AG20443 (cell line): ENCODE results near the gene SRGAP3.

Experiments used
- DNase-seq: peaks from one replicate; pipeline ENCODE4 v3.0.0; 2012; ENCODE audit warnings: low spot score, mixed read lengths

SRGAP3 gene

GRCh38 chr3:9173445-9173844 is 76.0 kb downstream of the SRGAP3 start:
- no peak for DNase-seq

GRCh38 chr3:9172851-9173321 is 76.6 kb downstream of the SRGAP3 start:
- DNase-seq, result peak; percentile 66

- DNase-seq, result no peak
Observed at GRCh38 chr3:9170851-9171160, 78.6 kb downstream of the SRGAP3 start.

GRCh38 chr3:9169956-9170850 is 79.2 kb downstream of the SRGAP3 start:
- no peak for DNase-seq

GRCh38 chr3:9169326-9169725 is 80.1 kb downstream of the SRGAP3 start:
- no peak for DNase-seq

GRCh38 chr3:9168241-9168741 is 81.2 kb downstream of the SRGAP3 start:
- DNase-seq, result no peak

GRCh38 chr3:9167222-9167621 is 82.2 kb downstream of the SRGAP3 start:
- no peak for DNase-seq

- DNase-seq, result no peak
Observed at GRCh38 chr3:9165421-9165820, 84.0 kb downstream of the SRGAP3 start.

GRCh38 chr3:9163289-9163688 is 86.2 kb downstream of the SRGAP3 start:
- no peak for DNase-seq

GRCh38 chr3:9161811-9162210 is 87.6 kb downstream of the SRGAP3 start:
- DNase-seq, result no peak

- DNase-seq, result no peak
Observed at GRCh38 chr3:9161298-9161697, 88.1 kb downstream of the SRGAP3 start.

GRCh38 chr3:9158865-9159630 is 90.4 kb downstream of the SRGAP3 start:
- DNase-seq, result no peak

GRCh38 chr3:9157651-9158362 is 91.6 kb downstream of the SRGAP3 start:
- no peak for DNase-seq

GRCh38 chr3:9156604-9157003 is 92.8 kb downstream of the SRGAP3 start:
- no peak for DNase-seq

- DNase-seq, result no peak
Observed at GRCh38 chr3:9155028-9155427, 94.4 kb downstream of the SRGAP3 start.

GRCh38 chr3:9153904-9154619 is 95.4 kb downstream of the SRGAP3 start:
- DNase-seq, result peak; percentile 92

- peak; percentile 48 for DNase-seq
Observed at GRCh38 chr3:9151240-9151639, 98.2 kb downstream of the SRGAP3 start.

GRCh38 chr3:9149566-9149965 is 99.9 kb downstream of the SRGAP3 start:
- no peak for DNase-seq

- no peak for DNase-seq
Observed at GRCh38 chr3:9147896-9148266, 101.6 kb downstream of the SRGAP3 start.

- DNase-seq, result peak; percentile 30
Observed at GRCh38 chr3:9147215-9147895, 102.1 kb downstream of the SRGAP3 start.
